GM23338 (cell line): ENCODE results near the gene IL1RL1. TPM values are rescaled to one million over a fixed set of nuclear protein-coding genes. Genes with fewer than 3 reads are reported as not detected.

Source experiments
- ATAC-seq: fragments of 200-7000 bp; cut with Tn5 transposase; 3 replicates; pipeline ENCODE4 v1.9.1; 2020
- DNase-seq: peaks from one replicate; pipeline ENCODE4 v3.0.0-alpha.2; 2015; ENCODE audit warnings: low spot score
- H2AFZ ChIP-seq: fragments of 200-600 bp; sonication (generic); 2 replicates; pipeline ENCODE4 v1.8.0; 2016; ENCODE audit warnings: antibody characterized with exemption, mild to moderate bottlenecking, moderate library complexity
- H3F3A ChIP-seq: fragments of 200-600 bp; sonication (generic); replicated peaks from 2 replicates; pipeline ENCODE4 v1.8.0; 2017; ENCODE audit warnings: antibody characterized with exemption, mixed run types, low read depth
- H3K27ac ChIP-seq: fragments of 200-600 bp; sonication (generic); 2 replicates; pipeline ENCODE4 v1.6.1; 2016; ENCODE audit warnings: low read depth
- H3K27me3 ChIP-seq: fragments of 200-600 bp; sonication (generic); 2 replicates; pipeline ENCODE4 v1.8.0; 2016; ENCODE audit warnings: mild to moderate bottlenecking, mixed run types, moderate library complexity; ENCODE audit not compliant: insufficient read depth
- H3K36me3 ChIP-seq: fragments of 200-600 bp; sonication (generic); 2 replicates; pipeline ENCODE4 v1.8.0; 2016; ENCODE audit warnings: mild to moderate bottlenecking; ENCODE audit not compliant: insufficient read depth
- H3K4me1 ChIP-seq: fragments of 200-600 bp; sonication (generic); 2 replicates; pipeline ENCODE4 v1.8.0; 2016; ENCODE audit warnings: mild to moderate bottlenecking, moderate library complexity; ENCODE audit not compliant: insufficient read depth
- H3K4me2 ChIP-seq: fragments of 200-600 bp; sonication (generic); 2 replicates; pipeline ENCODE4 v1.7.1; 2017; ENCODE audit warnings: mixed run types
- H3K4me3 ChIP-seq: fragments of 200-600 bp; sonication (generic); 2 replicates; pipeline ENCODE4 v1.6.1; 2016; ENCODE audit warnings: mixed run types
- H3K79me2 ChIP-seq: fragments of 200-600 bp; sonication (generic); replicated peaks from 2 replicates; pipeline ENCODE4 v1.8.0; 2017; ENCODE audit warnings: mild to moderate bottlenecking; ENCODE audit not compliant: insufficient read depth
- H3K9me2 ChIP-seq: fragments of 200-600 bp; sonication (generic); 2 replicates; pipeline ENCODE4 v1.8.0; 2017; ENCODE audit not compliant: insufficient read depth
- H4K20me1 ChIP-seq: fragments of 200-600 bp; sonication (generic); replicated peaks from 2 replicates; pipeline ENCODE4 v1.8.0; 2017; ENCODE audit warnings: mild to moderate bottlenecking; ENCODE audit not compliant: insufficient read depth
- H3K27ac Mint-ChIP-seq: 2 replicates; pipeline ENCODE4 v1.8.0; 2020; ENCODE audit warnings: inconsistent platforms, mild to moderate bottlenecking, moderate library complexity, mixed read lengths
- H3K27me3 Mint-ChIP-seq: 3 replicates; pipeline ENCODE4 v1.8.0; 2022; ENCODE audit warnings: low read depth, mild to moderate bottlenecking, moderate library complexity, mixed read lengths, inconsistent platforms; ENCODE audit not compliant: insufficient read depth, poor library complexity
- H3K36me3 Mint-ChIP-seq: 3 replicates; pipeline ENCODE4 v1.8.0; 2021; ENCODE audit warnings: low read depth, mild to moderate bottlenecking, inconsistent platforms, moderate library complexity, mixed read lengths
- H3K4me1 Mint-ChIP-seq: 3 replicates; pipeline ENCODE4 v1.8.0; 2020; ENCODE audit warnings: mild to moderate bottlenecking, inconsistent platforms, mixed read lengths
- H3K4me3 Mint-ChIP-seq: 3 replicates; pipeline ENCODE4 v1.8.0; 2021; ENCODE audit warnings: moderate library complexity, mild to moderate bottlenecking, inconsistent platforms, mixed read lengths
- H3K9me3 Mint-ChIP-seq: 3 replicates; pipeline ENCODE4 v1.8.0; 2020; ENCODE audit warnings: moderate library complexity, mild to moderate bottlenecking, inconsistent platforms, mixed read lengths
- CREB1 ChIP-seq: fragments of 250-450 bp; sonication (Bioruptor Pico); IDR thresholded peaks from 2 replicates; pipeline ENCODE4 v1.5.0; 2020; ENCODE audit warnings: low read depth, mild to moderate bottlenecking, moderate library complexity
- ETS1 ChIP-seq: IDR thresholded peaks from 2 replicates; pipeline ENCODE4 v1.6.1; 2016; ENCODE audit warnings: antibody characterized with exemption
- EZH2 ChIP-seq: fragments of 200-600 bp; sonication (generic); IDR thresholded peaks from one replicate; pipeline ENCODE4 v1.8.0; 2017; ENCODE audit warnings: antibody characterized with exemption, mild to moderate bottlenecking, low read depth; ENCODE audit not compliant: unreplicated experiment
- EZH2phosphoT487 ChIP-seq: fragments of 200-600 bp; sonication (generic); IDR thresholded peaks from one replicate; pipeline ENCODE4 v1.8.1; 2018; ENCODE audit warnings: antibody characterized with exemption; ENCODE audit not compliant: unreplicated experiment
- JUNB ChIP-seq: IDR thresholded peaks from one replicate; pipeline ENCODE4 v1.6.1; 2016; ENCODE audit warnings: antibody characterized with exemption; ENCODE audit not compliant: unreplicated experiment
- NANOG ChIP-seq: IDR thresholded peaks from 2 replicates; pipeline ENCODE4 v1.6.1; 2016; ENCODE audit warnings: antibody characterized with exemption, borderline replicate concordance
- POLR2AphosphoS5 ChIP-seq: IDR thresholded peaks from 2 replicates; pipeline ENCODE4 v1.6.1; 2016; ENCODE audit warnings: antibody characterized with exemption, low read depth
- STAT1 ChIP-seq: IDR thresholded peaks from one replicate; pipeline ENCODE4 v1.6.1; 2016; ENCODE audit warnings: antibody characterized with exemption; ENCODE audit not compliant: unreplicated experiment
- ZNF114 ChIP-seq: fragments of 250-450 bp; sonication (Bioruptor Pico); IDR thresholded peaks from 2 replicates; pipeline ENCODE4 v1.5.0; 2020; ENCODE audit warnings: mild to moderate bottlenecking, moderate library complexity
- ZNF331 ChIP-seq: fragments of 250-450 bp; sonication (Bioruptor Pico); IDR thresholded peaks from 2 replicates; pipeline ENCODE4 v1.5.0; 2020; ENCODE audit warnings: low read depth, mild to moderate bottlenecking, moderate library complexity
- ZNF462 ChIP-seq: fragments of 250-450 bp; sonication (Bioruptor Pico); IDR thresholded peaks from 2 replicates; pipeline ENCODE4 v1.5.0; 2020; ENCODE audit warnings: mild to moderate bottlenecking, moderate library complexity
- polyA plus RNA-seq: library from polyadenylated mRNA; unstranded; fragments of >200 nt; fragmentation: Nextera tagmentation; extraction: Ambion mirVana; gene quantifications from 2 replicates; pipeline ENCODE4 v1.2.1, GENCODE V29; 2016
- total RNA-seq: library from RNA; depleted of rRNA; stranded (reverse); fragments of >200 nt; shearing (Covaris generic); gene quantifications from 2 replicates; pipeline ENCODE4 v1.2.3, GENCODE V29; 2014
- TF ChIP-seq, protein P1 (sequence below), 2 experiments: fragments of 200-600 bp in 1 of 2; sonication (generic) in 1 of 2; conservative IDR thresholded peaks; 2 replicates each; pipeline versions ENCODE4 v1.5.1 to v1.6.1; 2016 to 2017; ENCODE audit warnings: antibody characterized with exemption in 2 of 2, low read depth in 2 of 2, mild to moderate bottlenecking in 2 of 2, moderate library complexity in 1 of 2
- TF ChIP-seq, protein P2 (sequence below): IDR thresholded peaks from one replicate; pipeline ENCODE4 v1.6.1; 2018; ENCODE audit warnings: antibody characterized with exemption; ENCODE audit not compliant: unreplicated experiment

Gene IL1RL1
- total and polyA plus RNA-seq, 2 experiments from 2014 or later = not detected

DNA sequence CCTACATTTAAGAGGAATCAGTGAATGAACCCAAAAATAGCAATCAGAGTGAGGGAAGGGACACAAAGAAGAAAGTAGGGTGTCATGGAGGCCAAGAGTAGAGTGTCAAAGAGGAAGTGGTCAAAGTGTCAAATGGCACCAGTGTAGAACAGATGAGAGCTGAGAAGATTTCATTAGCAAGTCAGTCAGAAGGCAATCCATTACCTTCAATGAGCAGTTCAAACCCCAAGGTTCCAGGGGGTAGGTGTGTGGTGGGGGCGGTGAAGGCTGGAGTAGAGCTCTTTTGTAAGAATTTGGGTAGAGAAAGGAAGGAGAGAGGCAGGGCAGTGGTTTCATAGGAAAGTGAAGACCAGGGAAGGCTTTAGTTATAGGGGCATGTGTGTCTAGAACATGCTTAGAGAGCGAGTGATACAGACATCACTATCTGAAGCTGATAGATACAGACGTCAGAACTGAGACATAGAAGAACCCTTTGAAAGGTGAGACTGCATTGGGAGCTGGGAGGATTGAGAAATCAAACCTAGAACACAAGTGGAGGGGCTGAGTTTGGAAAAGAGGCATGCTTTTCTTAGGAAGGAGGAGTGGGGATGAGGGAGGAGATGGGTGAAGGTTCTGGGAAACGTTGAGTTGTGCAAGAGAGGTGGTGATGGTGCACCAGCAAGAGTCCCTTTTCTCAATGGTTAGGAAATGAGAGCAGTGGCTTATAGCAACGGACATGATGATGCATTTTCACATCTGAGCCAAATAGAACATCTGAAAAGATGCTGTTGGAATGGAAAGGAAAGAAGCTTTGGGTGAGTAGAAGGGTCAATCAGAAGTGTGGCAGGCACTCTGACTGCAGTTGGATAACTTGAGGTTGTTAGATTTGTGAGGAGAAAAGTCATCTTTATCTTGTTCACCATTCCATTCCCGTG, 48.9 kb upstream of the IL1RL1 start:
- H3K4me3 ChIP-seq = no peak overlapping the region
- H3K36me3 Mint-ChIP-seq = no peaks in the 10 kb centered on the region
- H3K27ac ChIP-seq = no peak overlapping the region
- ATAC-seq (no peak), DNase-seq (no peak)
- H3F3A ChIP-seq = no peaks in the 10 kb centered on the region
- peaks cover 11% of the 10 kb centered on the region; the same call in 1 of the 2 replicates for H3K9me2 ChIP-seq
- no peaks in the 10 kb centered on the region for H3K9me3 Mint-ChIP-seq
- H3K27me3 ChIP-seq = no peaks in the 10 kb centered on the region
- no peak overlapping the region for H3K4me2 ChIP-seq
- no peaks in the 10 kb centered on the region for H3K4me1 ChIP-seq
- TF ChIP-seq, protein P1, sequence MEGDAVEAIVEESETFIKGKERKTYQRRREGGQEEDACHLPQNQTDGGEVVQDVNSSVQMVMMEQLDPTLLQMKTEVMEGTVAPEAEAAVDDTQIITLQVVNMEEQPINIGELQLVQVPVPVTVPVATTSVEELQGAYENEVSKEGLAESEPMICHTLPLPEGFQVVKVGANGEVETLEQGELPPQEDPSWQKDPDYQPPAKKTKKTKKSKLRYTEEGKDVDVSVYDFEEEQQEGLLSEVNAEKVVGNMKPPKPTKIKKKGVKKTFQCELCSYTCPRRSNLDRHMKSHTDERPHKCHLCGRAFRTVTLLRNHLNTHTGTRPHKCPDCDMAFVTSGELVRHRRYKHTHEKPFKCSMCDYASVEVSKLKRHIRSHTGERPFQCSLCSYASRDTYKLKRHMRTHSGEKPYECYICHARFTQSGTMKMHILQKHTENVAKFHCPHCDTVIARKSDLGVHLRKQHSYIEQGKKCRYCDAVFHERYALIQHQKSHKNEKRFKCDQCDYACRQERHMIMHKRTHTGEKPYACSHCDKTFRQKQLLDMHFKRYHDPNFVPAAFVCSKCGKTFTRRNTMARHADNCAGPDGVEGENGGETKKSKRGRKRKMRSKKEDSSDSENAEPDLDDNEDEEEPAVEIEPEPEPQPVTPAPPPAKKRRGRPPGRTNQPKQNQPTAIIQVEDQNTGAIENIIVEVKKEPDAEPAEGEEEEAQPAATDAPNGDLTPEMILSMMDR (conservative IDR thresholded peaks at IDR 0.05; ENCODE audit: low read depth in 2 of 2) = no peak
- TF ChIP-seq ZNF114 (CRISPR knock-in tag) (no peak), CREB1 (CRISPR knock-in tag) (no peak), ZNF462 (CRISPR knock-in tag) (no peak), ETS1 (no peak), NANOG (no peak), JUNB (no peak), POLR2AphosphoS5 (no peak), EZH2 (no peak), EZH2phosphoT487 (no peak), STAT1 (no peak), ZNF331 (CRISPR knock-in tag) (no peak)
- TF ChIP-seq, protein P2, sequence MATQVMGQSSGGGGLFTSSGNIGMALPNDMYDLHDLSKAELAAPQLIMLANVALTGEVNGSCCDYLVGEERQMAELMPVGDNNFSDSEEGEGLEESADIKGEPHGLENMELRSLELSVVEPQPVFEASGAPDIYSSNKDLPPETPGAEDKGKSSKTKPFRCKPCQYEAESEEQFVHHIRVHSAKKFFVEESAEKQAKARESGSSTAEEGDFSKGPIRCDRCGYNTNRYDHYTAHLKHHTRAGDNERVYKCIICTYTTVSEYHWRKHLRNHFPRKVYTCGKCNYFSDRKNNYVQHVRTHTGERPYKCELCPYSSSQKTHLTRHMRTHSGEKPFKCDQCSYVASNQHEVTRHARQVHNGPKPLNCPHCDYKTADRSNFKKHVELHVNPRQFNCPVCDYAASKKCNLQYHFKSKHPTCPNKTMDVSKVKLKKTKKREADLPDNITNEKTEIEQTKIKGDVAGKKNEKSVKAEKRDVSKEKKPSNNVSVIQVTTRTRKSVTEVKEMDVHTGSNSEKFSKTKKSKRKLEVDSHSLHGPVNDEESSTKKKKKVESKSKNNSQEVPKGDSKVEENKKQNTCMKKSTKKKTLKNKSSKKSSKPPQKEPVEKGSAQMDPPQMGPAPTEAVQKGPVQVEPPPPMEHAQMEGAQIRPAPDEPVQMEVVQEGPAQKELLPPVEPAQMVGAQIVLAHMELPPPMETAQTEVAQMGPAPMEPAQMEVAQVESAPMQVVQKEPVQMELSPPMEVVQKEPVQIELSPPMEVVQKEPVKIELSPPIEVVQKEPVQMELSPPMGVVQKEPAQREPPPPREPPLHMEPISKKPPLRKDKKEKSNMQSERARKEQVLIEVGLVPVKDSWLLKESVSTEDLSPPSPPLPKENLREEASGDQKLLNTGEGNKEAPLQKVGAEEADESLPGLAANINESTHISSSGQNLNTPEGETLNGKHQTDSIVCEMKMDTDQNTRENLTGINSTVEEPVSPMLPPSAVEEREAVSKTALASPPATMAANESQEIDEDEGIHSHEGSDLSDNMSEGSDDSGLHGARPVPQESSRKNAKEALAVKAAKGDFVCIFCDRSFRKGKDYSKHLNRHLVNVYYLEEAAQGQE = no peak
- no peak overlapping the region for H3K27ac Mint-ChIP-seq
- H2AFZ ChIP-seq = no peak overlapping the region
- no peaks in the 10 kb centered on the region for H3K4me1 Mint-ChIP-seq
- no peak overlapping the region for H3K4me3 Mint-ChIP-seq
- H4K20me1 ChIP-seq = no peaks in the 10 kb centered on the region
- no peaks in the 10 kb centered on the region for H3K36me3 ChIP-seq
- no peaks in the 10 kb centered on the region for H3K27me3 Mint-ChIP-seq
- H3K79me2 ChIP-seq = no peaks in the 10 kb centered on the region
